K562 (cell line): ENCODE data around the gene PKD1L1. TPM values are rescaled to one million over a fixed set of nuclear protein-coding genes. Genes with fewer than 3 reads are reported as not detected.
A peak's percentile ranks its signal among the peaks of the same experiment; 100 is the strongest.

ENCODE experiments used
- CBX5 ChIP-seq: IDR thresholded peaks from 2 replicates; pipeline ENCODE4 v1.6.1; 2014; ENCODE audit warnings: low read depth, borderline replicate concordance
- CCNT2 ChIP-seq: IDR thresholded peaks from 2 replicates; pipeline ENCODE4 v1.6.1; 2011; ENCODE audit warnings: borderline replicate concordance, low read depth, mild to moderate bottlenecking, moderate library complexity, mixed read lengths, low read length; ENCODE audit not compliant: insufficient read length; ENCODE audit errors: extremely low read depth
- CEBPG ChIP-seq, 3 experiments: fragments of 200-800 bp in 1 of 3; sonication (Bioruptor generic) in 1 of 3; sonication (generic) in 1 of 3; formaldehyde crosslinking in 1 of 3; IDR thresholded peaks in 2 of 3; conservative IDR thresholded peaks in 1 of 3; 2 replicates each; pipeline versions ENCODE4 v1.6.1 to v1.8.0; 2016 to 2022; ENCODE audit warnings: missing compliant biosample characterization in 2 of 3, missing genetic modification characterization in 2 of 3, mild to moderate bottlenecking in 1 of 3, missing genetic modification reagents in 1 of 3
- ELK1 ChIP-seq: sonication (generic); formaldehyde crosslinking; IDR thresholded peaks from 2 replicates; pipeline ENCODE4 v1.8.1; 2022; ENCODE audit warnings: missing genetic modification reagents
- ESRRB ChIP-seq: fragments of 250-450 bp; sonication (Bioruptor Pico); IDR thresholded peaks from 2 replicates; pipeline ENCODE4 v1.5.0; 2020; ENCODE audit warnings: mild to moderate bottlenecking, moderate library complexity, borderline replicate concordance
- MGA ChIP-seq: fragments of 450-650 bp; IDR thresholded peaks from 2 replicates; pipeline ENCODE4 v1.6.1; 2016; ENCODE audit warnings: mild to moderate bottlenecking, moderate library complexity
- PYGO2 ChIP-seq: fragments of 450-650 bp; IDR thresholded peaks from 2 replicates; pipeline ENCODE4 v1.6.1; 2016; ENCODE audit warnings: mild to moderate bottlenecking, missing genetic modification characterization, moderate library complexity, missing compliant biosample characterization
- RAD51 ChIP-seq: fragments of 450-650 bp; IDR thresholded peaks from 2 replicates; pipeline ENCODE4 v1.7.1; 2016; ENCODE audit warnings: low read depth, mild to moderate bottlenecking, borderline replicate concordance
- SOX6 ChIP-seq: fragments of 450-650 bp; IDR thresholded peaks from 2 replicates; pipeline ENCODE4 v1.6.1; 2014; ENCODE audit warnings: mild to moderate bottlenecking
- TCF15 ChIP-seq: fragments of 250-450 bp; sonication (Bioruptor Pico); IDR thresholded peaks from 2 replicates; pipeline ENCODE4 v1.8.0; 2022; ENCODE audit warnings: moderate library complexity, mild to moderate bottlenecking, inconsistent platforms
- TGIF2 ChIP-seq: sonication (generic); formaldehyde crosslinking; IDR thresholded peaks from 2 replicates; pipeline ENCODE4 v1.8.1; 2022; ENCODE audit warnings: mild to moderate bottlenecking, missing genetic modification reagents, moderate library complexity
- ZNF551 ChIP-seq: fragments of 250-450 bp; sonication (Bioruptor Pico); IDR thresholded peaks from 2 replicates; pipeline ENCODE4 v1.5.0; 2021; ENCODE audit warnings: mild to moderate bottlenecking, moderate library complexity
- ZNF695 ChIP-seq: fragments of 450-650 bp; formaldehyde crosslinking; IDR thresholded peaks from 2 replicates; pipeline ENCODE4 v1.4.0; 2020; ENCODE audit warnings: mild to moderate bottlenecking, moderate library complexity
- polyA plus RNA-seq, 8 experiments: library from polyadenylated mRNA; depleted of rRNA in 4 of 8; stranded (reverse) in 5 of 8; unstranded in 3 of 8; fragments of >200 nt; fragmentation: Nextera tagmentation in 2 of 8; fragmentation: Illumina TruSeq in 1 of 8; extraction: Ambion mirVana in 2 of 8; extraction: Trizol in 1 of 8; gene quantifications; 2 replicates each; pipeline versions ENCODE4 v1.2.1 to v1.2.3, GENCODE V29; 2011 to 2014; ENCODE audit warnings: inconsistent platforms in 1 of 8, missing spikeins in 1 of 8
- total RNA-seq, 7 experiments: library from RNA; depleted of rRNA in 6 of 7; stranded (reverse); fragments of >200 nt in 6 of 7; fragmentation: Illumina TruSeq in 2 of 7; extraction: Trizol in 2 of 7; gene quantifications; 2 replicates each; pipeline versions ENCODE4 v1.2.1 to v1.2.3, GENCODE V29; 2011 to 2021; ENCODE audit warnings: low replicate concordance in 1 of 7

Gene PKD1L1
- total and polyA plus RNA-seq, 9 of the 15 experiments (the other 6 are each of a cell fraction or from before 2014, with no cell fraction given): 0.01 to 0.02 TPM; not detected in 7

DNA sequence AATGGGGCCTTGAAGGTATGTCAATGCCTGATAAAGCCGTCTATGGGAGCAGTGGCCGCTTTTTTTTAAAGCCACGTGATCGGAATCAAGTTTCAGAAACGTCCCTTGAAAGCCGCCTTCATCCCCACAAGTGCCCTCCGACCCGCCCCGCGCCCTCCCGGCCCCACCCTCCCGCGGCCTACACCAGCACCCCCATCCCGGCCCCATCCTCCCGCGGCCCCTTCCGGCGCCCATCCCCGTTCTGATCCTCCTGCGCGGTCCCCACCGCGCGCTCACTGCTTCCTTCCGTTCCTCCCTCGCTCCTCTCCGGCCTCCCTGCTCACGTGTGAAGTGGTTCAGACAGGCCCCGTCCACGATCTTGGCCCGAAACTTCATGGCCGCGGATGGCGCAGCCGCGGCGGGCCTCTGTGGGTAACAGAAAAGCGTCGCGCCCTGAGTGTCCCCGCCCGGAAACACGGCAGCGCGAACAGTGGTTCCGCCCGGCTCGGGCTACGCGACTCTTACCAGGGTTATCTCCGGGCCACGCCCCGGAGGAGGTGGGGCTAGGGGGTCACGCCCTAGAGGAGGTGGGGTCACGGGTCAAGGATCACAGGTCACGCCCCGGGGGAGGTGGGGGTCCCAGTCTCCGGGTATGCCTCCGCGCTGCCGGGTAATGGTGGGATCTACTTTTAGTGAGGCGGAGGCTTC is 31.0 kb upstream of the PKD1L1 start, which contains the start of gene HUS1 (continued):
- TF ChIP-seq ELK1 (CRISPR knock-in tag): no peak
- no peak for TF ChIP-seq SOX6
- TF ChIP-seq TGIF2 (CRISPR knock-in tag): no peak
- no peak for TF ChIP-seq ESRRB (CRISPR knock-in tag)
- no peak for TF ChIP-seq ZNF695
- TF ChIP-seq CEBPG (CRISPR knock-in tag; IDR thresholded peaks at IDR 0.05): no peak
- TF ChIP-seq CEBPG (tag; conservative IDR thresholded peaks at IDR 0.05 in 1 of 2, IDR thresholded peaks at IDR 0.05 in 1 of 2): no peak
- no peak for TF ChIP-seq PYGO2
- TF ChIP-seq CBX5: no peak
- peak; percentile 35 for TF ChIP-seq CCNT2
- no peak for TF ChIP-seq ZNF551 (CRISPR knock-in tag)
- peak; percentile 42; the same call in 1 of the 2 replicates for TF ChIP-seq MGA
- no peak for TF ChIP-seq TCF15
- TF ChIP-seq RAD51: peak; percentile 52; the same call in 1 of the 2 replicates
